AG10803 (cell line): ENCODE data around the gene ACOXL.

Source experiments
- DNase-seq: peaks from one replicate; pipeline ENCODE4 v3.0.0; 2010; ENCODE audit warnings: low read depth
- H3K4me3 ChIP-seq: 2 replicates; pipeline ENCODE4 v1.5.1; 2011; ENCODE audit warnings: mild to moderate bottlenecking, low read length, control low read depth
- TF ChIP-seq, protein P1 (sequence below): conservative IDR thresholded peaks from 2 replicates; pipeline ENCODE4 v1.5.1; 2011; ENCODE audit warnings: mild to moderate bottlenecking, low read length, control low read depth, inconsistent platforms

ACOXL gene

DNA sequence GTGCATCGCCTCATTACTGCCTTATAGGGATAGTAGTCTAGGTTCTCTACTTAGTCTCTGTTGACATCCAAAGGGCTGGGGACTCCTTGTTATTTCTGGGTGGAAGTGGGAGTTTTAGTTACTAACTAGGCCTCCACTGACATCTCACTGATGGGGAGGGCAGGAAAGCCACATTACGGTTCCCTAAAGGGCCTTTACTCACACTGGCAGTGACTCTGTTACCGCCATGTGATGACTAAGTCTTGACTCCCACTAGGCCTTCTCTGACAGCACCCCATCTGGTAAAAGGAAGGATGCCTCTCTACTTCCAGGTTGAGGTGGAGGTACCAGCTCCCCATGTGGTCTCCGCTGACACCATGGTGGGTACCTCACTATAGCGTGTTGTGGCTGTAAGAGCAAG, 374.3 kb downstream of the ACOXL start:
- no peak for DNase-seq
- H3K4me3 ChIP-seq, result no peak overlapping the region
- TF ChIP-seq, protein P1, sequence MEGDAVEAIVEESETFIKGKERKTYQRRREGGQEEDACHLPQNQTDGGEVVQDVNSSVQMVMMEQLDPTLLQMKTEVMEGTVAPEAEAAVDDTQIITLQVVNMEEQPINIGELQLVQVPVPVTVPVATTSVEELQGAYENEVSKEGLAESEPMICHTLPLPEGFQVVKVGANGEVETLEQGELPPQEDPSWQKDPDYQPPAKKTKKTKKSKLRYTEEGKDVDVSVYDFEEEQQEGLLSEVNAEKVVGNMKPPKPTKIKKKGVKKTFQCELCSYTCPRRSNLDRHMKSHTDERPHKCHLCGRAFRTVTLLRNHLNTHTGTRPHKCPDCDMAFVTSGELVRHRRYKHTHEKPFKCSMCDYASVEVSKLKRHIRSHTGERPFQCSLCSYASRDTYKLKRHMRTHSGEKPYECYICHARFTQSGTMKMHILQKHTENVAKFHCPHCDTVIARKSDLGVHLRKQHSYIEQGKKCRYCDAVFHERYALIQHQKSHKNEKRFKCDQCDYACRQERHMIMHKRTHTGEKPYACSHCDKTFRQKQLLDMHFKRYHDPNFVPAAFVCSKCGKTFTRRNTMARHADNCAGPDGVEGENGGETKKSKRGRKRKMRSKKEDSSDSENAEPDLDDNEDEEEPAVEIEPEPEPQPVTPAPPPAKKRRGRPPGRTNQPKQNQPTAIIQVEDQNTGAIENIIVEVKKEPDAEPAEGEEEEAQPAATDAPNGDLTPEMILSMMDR, result no peak

DNA sequence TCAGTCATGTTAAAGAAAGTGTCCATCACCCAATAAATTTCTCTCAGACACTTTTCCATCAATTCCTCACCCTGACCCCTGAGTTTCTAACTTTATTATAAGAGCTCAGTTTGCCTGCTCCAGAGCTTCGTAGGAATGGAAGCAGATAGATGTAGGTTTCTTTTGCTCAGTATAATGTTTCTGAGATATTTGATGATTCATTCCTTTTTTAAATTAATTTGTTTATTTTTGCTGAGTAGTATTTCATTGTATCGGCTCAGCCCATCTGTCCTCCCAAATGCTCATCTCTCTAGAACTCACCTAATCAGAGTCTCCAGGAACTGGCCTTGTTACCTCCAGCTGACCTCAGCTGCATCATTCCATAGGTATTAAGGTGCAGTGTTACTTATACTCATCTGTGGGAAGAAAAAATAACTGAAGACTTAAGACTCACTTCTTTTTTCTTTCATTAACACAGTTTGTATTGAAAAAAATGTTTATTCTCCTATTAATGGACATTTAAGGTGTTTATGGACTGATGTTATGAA, 376.4 kb downstream of the ACOXL start:
- no peak for DNase-seq
- H3K4me3 ChIP-seq, result no peak overlapping the region
- TF ChIP-seq, protein P1, result no peak

DNA sequence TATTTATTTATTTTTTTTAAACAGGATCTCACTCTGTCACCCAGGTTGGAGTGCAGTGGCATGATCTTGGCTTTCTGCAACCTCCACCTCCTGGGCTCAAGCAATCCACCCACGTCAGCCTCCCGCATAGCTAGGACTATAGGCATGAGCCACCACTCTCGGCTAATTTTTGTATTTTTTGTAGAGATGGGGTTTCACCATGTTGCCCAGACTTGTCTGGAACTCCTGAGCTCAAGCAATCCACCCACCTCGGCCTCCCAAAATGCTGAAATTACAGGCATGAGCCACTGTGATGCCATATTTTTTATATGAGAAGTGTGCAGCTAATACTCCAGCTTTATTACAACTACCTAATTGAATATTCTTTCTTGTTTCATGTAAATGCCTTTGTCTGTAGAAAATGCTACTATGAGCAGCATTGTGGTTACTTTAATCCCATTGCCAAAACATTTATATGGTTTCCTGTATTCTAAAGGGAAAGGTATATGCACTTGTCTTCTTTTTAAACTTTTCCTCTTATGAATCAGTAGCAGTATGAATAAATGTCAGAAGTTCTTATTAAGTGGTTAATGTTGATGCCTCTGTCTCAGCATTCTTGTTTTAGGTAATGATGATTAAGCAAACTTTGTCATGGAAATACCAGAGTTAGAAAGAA, 378.9 kb downstream of the ACOXL start:
- DNase-seq, result no peak

DNA sequence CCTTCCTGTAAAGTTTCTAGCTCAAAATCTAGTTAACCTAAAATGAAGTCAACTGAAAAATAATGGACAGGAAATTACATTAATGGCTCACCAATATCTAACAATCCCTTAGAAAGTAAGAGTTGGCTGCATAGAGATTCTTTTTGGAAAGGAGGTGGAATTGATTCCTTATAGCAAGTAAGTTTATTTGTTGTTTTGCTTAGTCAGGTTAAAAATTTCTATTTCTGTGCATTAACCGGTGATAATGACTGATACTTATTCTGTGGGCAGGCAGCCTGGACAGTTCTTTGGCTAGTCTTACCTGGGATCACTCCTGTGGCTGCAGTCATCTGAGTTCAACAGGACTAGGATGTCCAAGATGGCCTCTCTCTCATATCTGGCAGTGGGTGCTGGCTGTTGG, 381.5 kb downstream of the ACOXL start:
- no peak for DNase-seq
- no peak overlapping the region for H3K4me3 ChIP-seq
- TF ChIP-seq, protein P1, result no peak

More for the DNA sequence above, 378.9 kb downstream of the ACOXL start:
- TF ChIP-seq, protein P1, result no peak
- no peak overlapping the region for H3K4me3 ChIP-seq

DNA sequence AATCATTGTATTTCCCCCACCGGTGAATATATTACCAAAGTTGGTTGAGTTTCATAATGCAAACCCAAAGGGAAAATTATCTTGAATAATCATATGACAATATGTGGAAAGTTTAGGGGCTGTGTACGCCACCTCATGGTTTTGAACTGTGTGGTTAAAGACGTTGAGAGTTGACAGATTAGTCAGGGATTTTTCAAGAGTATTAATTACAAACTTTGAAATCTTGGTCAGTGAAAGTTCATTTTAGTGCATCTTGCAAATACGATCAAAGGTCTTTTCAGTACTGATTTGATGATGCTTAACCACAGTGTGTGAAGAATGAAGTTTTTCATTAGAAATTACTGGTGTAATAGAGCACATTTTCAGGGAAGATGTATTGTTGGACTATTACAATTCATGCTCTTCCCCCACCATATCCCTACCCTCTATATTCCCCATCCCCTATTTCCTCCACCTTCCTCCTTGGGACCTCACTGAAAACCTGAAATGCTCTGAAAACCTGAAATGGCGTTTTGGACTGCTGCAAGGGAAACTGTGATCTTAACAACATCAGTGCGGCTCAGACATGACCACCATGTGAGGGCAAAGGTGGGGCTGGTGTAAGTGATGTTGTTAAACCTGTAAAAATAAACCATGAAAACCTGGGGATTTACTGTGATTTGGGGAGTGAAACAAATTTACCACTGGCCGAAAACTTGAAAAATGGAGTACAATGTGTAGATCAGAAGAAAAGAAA, 383.8 kb downstream of the ACOXL start:
- H3K4me3 ChIP-seq, result no peak overlapping the region
- DNase-seq, result no peak
- TF ChIP-seq, protein P1, result no peak

DNA sequence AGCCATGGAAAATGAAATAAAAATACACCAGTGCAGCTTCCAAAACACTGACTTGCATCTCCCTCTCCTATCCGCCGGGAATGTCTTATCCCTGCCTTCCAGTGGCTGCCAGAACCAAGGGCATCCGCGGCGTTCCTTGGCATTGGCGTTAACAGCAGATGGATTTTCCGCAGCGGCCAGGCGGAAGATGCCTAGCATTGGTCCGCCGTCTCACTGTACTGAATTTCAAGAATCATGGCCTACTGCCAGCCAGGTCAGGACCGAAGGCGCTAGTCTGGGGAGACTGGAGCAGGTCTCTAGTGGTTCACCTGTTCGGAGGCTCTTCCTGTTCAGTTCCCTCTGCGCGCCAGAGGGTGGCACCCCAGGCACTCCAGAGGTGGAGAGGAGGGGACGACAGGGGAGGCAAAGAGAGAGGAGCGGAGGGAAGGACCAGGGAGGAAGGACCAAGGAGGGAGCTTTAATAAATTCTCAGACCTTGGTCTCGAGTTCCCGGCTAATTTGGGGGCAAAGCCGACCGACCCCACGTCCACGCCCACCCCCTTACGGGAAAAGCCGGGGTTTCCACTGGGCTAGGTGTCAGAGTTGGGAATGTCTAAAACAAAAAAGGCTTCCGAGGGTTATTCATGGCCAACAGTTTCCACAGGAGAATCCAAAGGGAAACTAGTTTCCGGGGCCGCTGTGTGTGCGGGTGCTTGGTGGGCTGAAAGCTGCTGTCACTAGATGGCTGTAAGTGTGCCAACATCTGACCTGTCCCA, 384.6 kb downstream of the ACOXL start:
- TF ChIP-seq, protein P1, result peak; percentile 91
- peak; percentile 60 for DNase-seq
- H3K4me3 ChIP-seq, result peak overlapping the region; percentile 59
